NT2/D1 (cell line): ENCODE data around the gene LRP5.
"Not testable (repeated sequence)": the region's sequence is repeated elsewhere in the genome, so short reads cannot be mapped to it uniquely, and the experiment has no call there.

Experiments used
- DNase-seq: peaks from one replicate; pipeline ENCODE4 v3.0.0-alpha.2; 2011; ENCODE audit warnings: low read depth, low spot score
- H3K27me3 ChIP-seq: 2 replicates; pipeline ENCODE4 v1.6.0; 2011; ENCODE audit warnings: mild to moderate bottlenecking; ENCODE audit not compliant: insufficient read length, insufficient read depth
- H3K36me3 ChIP-seq: 2 replicates; pipeline ENCODE4 v1.6.1; 2011; ENCODE audit warnings: mild to moderate bottlenecking, low read length, mixed read lengths; ENCODE audit not compliant: insufficient read depth, insufficient read length
- H3K4me1 ChIP-seq: 2 replicates; pipeline ENCODE4 v1.5.1; 2011; ENCODE audit not compliant: insufficient read depth, insufficient read length
- H3K4me3 ChIP-seq: 2 replicates; pipeline ENCODE4 v1.5.1; 2011; ENCODE audit warnings: low read depth; ENCODE audit not compliant: insufficient read length
- H3K9ac ChIP-seq: 2 replicates; pipeline ENCODE4 v1.6.0; 2011; ENCODE audit warnings: low read depth; ENCODE audit not compliant: insufficient read length
- H3K9me3 ChIP-seq: 2 replicates; pipeline ENCODE4 v1.5.1; 2011; ENCODE audit warnings: mild to moderate bottlenecking, low read length; ENCODE audit not compliant: insufficient read depth
- SUZ12 ChIP-seq: IDR thresholded peaks from 2 replicates; pipeline ENCODE4 v1.6.1; 2011; ENCODE audit not compliant: insufficient read length, insufficient read depth; ENCODE audit errors: extremely low read depth
- YY1 ChIP-seq: IDR thresholded peaks from 2 replicates; pipeline ENCODE4 v1.6.1; 2011; ENCODE audit not compliant: insufficient read length, insufficient read depth
- ZNF274 ChIP-seq: IDR thresholded peaks from 2 replicates; pipeline ENCODE4 v1.6.1; 2011; ENCODE audit warnings: mild to moderate bottlenecking, low read depth, low read length

LRP5 gene

GRCh38 chr11:68425866-68426380, 113.5 kb downstream of the LRP5 start:
- DNase-seq, result no peak

DNA sequence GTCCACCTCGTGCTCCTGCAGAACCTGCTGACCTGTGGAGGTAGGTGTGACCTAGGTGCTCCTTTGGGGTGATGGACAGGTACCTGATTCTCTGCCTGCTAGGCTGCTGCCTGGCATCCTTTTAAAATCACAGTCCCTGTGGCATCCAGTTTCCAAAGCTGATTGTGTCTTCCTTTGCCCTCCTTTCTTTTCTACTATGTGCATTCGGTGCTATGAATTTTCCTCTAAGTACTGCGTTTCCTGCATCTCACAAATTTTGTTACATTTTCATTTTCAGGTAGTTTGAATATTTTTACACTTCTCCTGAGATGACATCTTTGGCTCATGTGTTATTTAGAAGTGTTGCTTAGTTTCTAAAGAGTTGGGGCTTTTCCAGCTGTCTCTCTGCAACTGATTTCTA, 117.3 kb downstream of the LRP5 start:
- Histone ChIP-seq H3K27me3 (no peaks in the 10 kb centered on the region), H3K9me3 (peaks cover 11% of the 10 kb centered on the region), H3K9ac (no peak overlapping the region), H3K4me1 (no peaks in the 10 kb centered on the region), H3K36me3 (peaks cover 64% of the 10 kb centered on the region), H3K4me3 (no peak overlapping the region)
- TF ChIP-seq ZNF274, result no peak
- TF ChIP-seq SUZ12, result no peak
- TF ChIP-seq YY1, result no peak
- no peak for DNase-seq

More at GRCh38 chr11:68425866-68426380, 113.5 kb downstream of the LRP5 start:
- Histone ChIP-seq H3K9ac (no peak overlapping the region), H3K9me3 (peaks cover 11% of the 10 kb centered on the region), H3K4me3 (no peak overlapping the region), H3K4me1 (no peaks in the 10 kb centered on the region), H3K36me3 (peaks cover 61% of the 10 kb centered on the region), H3K27me3 (no peaks in the 10 kb centered on the region)
- TF ChIP-seq SUZ12 (no peak), ZNF274 (no peak), YY1 (no peak)

DNA sequence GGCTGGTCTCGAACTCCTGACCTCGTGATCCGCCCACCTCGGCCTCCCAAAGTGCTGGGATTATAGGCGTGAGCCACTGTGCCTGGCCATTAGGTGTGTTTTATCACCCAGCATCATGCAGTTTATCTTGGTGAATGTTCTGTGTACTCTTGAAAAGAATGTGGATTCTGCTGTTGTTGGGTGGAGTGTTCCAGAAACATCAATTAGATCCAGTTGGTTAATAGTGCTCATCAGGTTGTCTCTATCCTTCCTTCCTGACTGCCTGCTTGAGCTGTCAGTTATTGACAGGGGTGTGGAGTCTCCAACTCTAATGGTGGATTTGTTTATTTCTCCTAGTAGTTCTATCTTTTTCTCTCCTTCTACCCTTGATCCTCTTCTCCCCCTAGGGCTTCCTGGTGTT, 118.0 kb downstream of the LRP5 start:
- no peak overlapping the region for H3K4me3 ChIP-seq
- H3K36me3 ChIP-seq, result peaks cover 65% of the 10 kb centered on the region
- H3K9ac ChIP-seq, result no peak overlapping the region
- H3K9me3 ChIP-seq, result peaks cover 11% of the 10 kb centered on the region
- H3K27me3 ChIP-seq, result no peaks in the 10 kb centered on the region
- no peak for DNase-seq
- TF ChIP-seq ZNF274 (no peak), YY1 (no peak), SUZ12 (no peak)
- no peaks in the 10 kb centered on the region for H3K4me1 ChIP-seq

- peaks cover 62% of the 10 kb centered on the region for H3K36me3 ChIP-seq
- H3K4me3 ChIP-seq, result no peak overlapping the region
- TF ChIP-seq ZNF274 (no peak), YY1 (no peak), SUZ12 (no peak)
- peaks cover 11% of the 10 kb centered on the region for H3K9me3 ChIP-seq
- no peaks in the 10 kb centered on the region for H3K4me1 ChIP-seq
- no peak for DNase-seq
- H3K27me3 ChIP-seq, result no peaks in the 10 kb centered on the region
- H3K9ac ChIP-seq, result no peak overlapping the region
Measured at GRCh38 chr11:68430801-68431200, 118.4 kb downstream of the LRP5 start.

DNA sequence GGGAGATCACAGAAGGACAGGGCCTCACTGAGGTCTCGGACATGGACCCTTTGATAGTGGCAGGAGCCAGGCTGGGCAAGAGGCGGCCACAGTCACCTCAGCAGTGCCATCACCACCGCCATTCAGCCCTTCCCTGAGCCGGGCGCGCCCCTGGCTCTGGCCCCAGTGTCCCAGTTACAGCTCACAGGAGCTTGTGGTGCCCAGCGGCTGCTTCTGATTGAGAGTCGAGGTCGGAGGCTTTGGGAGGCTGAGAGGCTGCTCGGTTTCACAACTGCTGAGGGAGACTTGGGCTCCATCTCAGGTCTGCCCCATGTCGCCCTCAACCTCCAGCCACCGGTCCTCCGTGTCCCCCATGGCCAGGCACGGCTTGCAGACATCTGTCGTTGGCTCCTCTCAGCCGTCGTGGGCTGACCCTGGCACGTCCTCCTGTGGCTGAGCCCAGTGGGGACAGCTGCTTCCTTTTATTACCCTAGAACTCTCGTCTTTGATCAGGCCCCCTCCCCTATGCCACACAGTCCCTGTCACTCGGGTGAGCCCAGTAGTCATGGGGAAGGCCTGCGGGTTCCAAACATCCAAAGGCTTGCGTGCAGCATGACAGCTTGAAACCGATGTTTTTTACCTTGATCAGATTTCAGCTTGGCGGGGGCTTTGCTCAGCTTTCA, 119.7 kb downstream of the LRP5 start:
- Histone ChIP-seq H3K27me3 (no peaks in the 10 kb centered on the region), H3K36me3 (peaks cover 57% of the 10 kb centered on the region), H3K4me1 (peaks cover 9% of the 10 kb centered on the region), H3K9me3 (peaks cover 11% of the 10 kb centered on the region), H3K4me3 (no peak overlapping the region), H3K9ac (no peak overlapping the region)
- no peak for TF ChIP-seq ZNF274
- TF ChIP-seq SUZ12, result no peak
- no peak for TF ChIP-seq YY1
- no peak for DNase-seq

DNA sequence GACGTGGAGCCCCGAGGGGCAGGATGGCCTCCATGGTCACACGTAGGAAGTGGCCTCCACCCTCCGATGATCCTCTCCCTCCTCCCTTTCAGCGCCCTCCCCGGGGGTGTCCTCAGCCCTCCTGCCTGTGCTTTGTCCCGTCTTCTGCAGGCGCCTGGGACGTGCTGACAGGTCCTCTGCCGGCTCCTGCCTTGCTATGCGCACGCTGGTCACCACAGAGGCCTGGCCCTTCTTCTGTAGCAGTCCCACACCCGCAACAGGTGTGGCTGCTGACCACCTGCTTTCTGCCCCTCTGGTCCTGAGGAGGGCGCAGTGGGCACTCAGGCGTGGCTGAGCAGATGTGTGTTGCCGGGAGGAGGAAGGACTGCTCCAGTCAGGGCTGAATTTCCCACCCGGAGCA, 120.5 kb downstream of the LRP5 start:
- TF ChIP-seq SUZ12, result no peak
- no peak for TF ChIP-seq YY1
- no peak for TF ChIP-seq ZNF274
- DNase-seq, result no peak
- no peaks in the 10 kb centered on the region for H3K27me3 ChIP-seq
- peaks cover 60% of the 10 kb centered on the region for H3K36me3 ChIP-seq
- no peak overlapping the region for H3K9ac ChIP-seq
- H3K4me3 ChIP-seq, result no peak overlapping the region
- peaks cover 14% of the 10 kb centered on the region for H3K4me1 ChIP-seq
- H3K9me3 ChIP-seq, result peaks cover 11% of the 10 kb centered on the region

- H3K4me3 ChIP-seq, result no peak overlapping the region
- peaks cover 60% of the 10 kb centered on the region for H3K36me3 ChIP-seq
- H3K27me3 ChIP-seq, result no peaks in the 10 kb centered on the region
- H3K9me3 ChIP-seq, result peaks cover 11% of the 10 kb centered on the region
- no peak overlapping the region for H3K9ac ChIP-seq
- TF ChIP-seq ZNF274 (no peak), SUZ12 (no peak), YY1 (no peak)
- H3K4me1 ChIP-seq, result peaks cover 14% of the 10 kb centered on the region
- DNase-seq, result no peak
Measured at GRCh38 chr11:68433541-68433940, 121.2 kb downstream of the LRP5 start.

GRCh38 chr11:68434159-68434558, 121.8 kb downstream of the LRP5 start:
- Histone ChIP-seq H3K36me3 (peaks cover 64% of the 10 kb centered on the region), H3K4me1 (peaks cover 14% of the 10 kb centered on the region)
- H3K4me3 ChIP-seq, H3K9me3 ChIP-seq, DNase-seq, H3K9ac ChIP-seq, H3K27me3 ChIP-seq: not testable (repeated sequence)
